ENCODE results near the gene NUP54. TPM values are rescaled to one million over a fixed set of nuclear protein-coding genes. Genes with fewer than 3 reads are reported as not detected.

Gene NUP54
- total RNA-seq, 1 experiment from 2014 or later = 84.5 TPM

GRCh38 chr4:76148142-76148865 lies at the start of gene NUP54 (continued):
- TF ChIP-seq JAZF1 (CRISPR knock-in tag; IDR thresholded peaks at IDR 0.05) (no peak), ZNF532 (CRISPR knock-in tag; IDR thresholded peaks at IDR 0.05; ENCODE audit: borderline replicate concordance) (peak; percentile 74; the same call in 1 of the 2 replicates)

- no peak for TF ChIP-seq ZNF121 (CRISPR knock-in tag; IDR thresholded peaks at IDR 0.05)
- TF ChIP-seq ATF2 (CRISPR knock-in tag; IDR thresholded peaks at IDR 0.05; ENCODE audit: borderline replicate concordance, low read depth) = no peak
- TF ChIP-seq AR (CRISPR knock-in tag; IDR thresholded peaks at IDR 0.05) = no peak
- TF ChIP-seq ZMAT4 (CRISPR knock-in tag; IDR thresholded peaks at IDR 0.05) = no peak
- TF ChIP-seq USF2 (CRISPR knock-in tag; IDR thresholded peaks at IDR 0.05) = no peak
- TF ChIP-seq FOXJ3 (CRISPR knock-in tag; IDR thresholded peaks at IDR 0.05; ENCODE audit: borderline replicate concordance) = no peak
- TF ChIP-seq USF1 (CRISPR knock-in tag; IDR thresholded peaks at IDR 0.05) = no peak
- no peak for TF ChIP-seq NR3C1 (CRISPR knock-in tag; conservative IDR thresholded peaks at IDR 0.05; ENCODE audit: low read depth)
- TF ChIP-seq JAZF1 (CRISPR knock-in tag; IDR thresholded peaks at IDR 0.05) = no peak
- no peak for TF ChIP-seq RELA (CRISPR knock-in tag; IDR thresholded peaks at IDR 0.05; ENCODE audit: borderline replicate concordance)
- TF ChIP-seq NFE2L1 (CRISPR knock-in tag; IDR thresholded peaks at IDR 0.05) = no peak
- TF ChIP-seq ATF6 (CRISPR knock-in tag; IDR thresholded peaks at IDR 0.05) = no peak
- TF ChIP-seq TP53 (CRISPR knock-in tag; IDR thresholded peaks at IDR 0.05) = no peak
- TF ChIP-seq ZNF423 (CRISPR knock-in tag; IDR thresholded peaks at IDR 0.05) = no peak
- TF ChIP-seq ZNF512 (CRISPR knock-in tag; IDR thresholded peaks at IDR 0.05; ENCODE audit: borderline replicate concordance) = no peak
- no peak for TF ChIP-seq FOXP1 (CRISPR knock-in tag; IDR thresholded peaks at IDR 0.05; ENCODE audit: borderline replicate concordance)
- no peak for TF ChIP-seq NR1H2 (CRISPR knock-in tag; IDR thresholded peaks at IDR 0.05)
- no peak for TF ChIP-seq GTF2I (CRISPR knock-in tag; conservative IDR thresholded peaks at IDR 0.05)
- H3K9me3 Mint-ChIP-seq = peaks cover 25% of the 10 kb centered on the region
- ChIA-PET POLR2A (no interaction called here), CTCF (no interaction called here)
- ATAC-seq = no peak
- no peak overlapping the region for H3K4me3 Mint-ChIP-seq
- H3K36me3 Mint-ChIP-seq = peaks cover 29% of the 10 kb centered on the region
- H3K4me1 Mint-ChIP-seq = peaks cover 23% of the 10 kb centered on the region
- H3K27ac Mint-ChIP-seq = no peak overlapping the region
- no peak for DNase-seq (ENCODE audit: low spot score)
- peaks cover 3% of the 10 kb centered on the region; the same call in 1 of the 2 replicates for H3K27me3 Mint-ChIP-seq (ENCODE audit: low read depth)
Measured at GRCh38 chr4:76197031-76197743, 49.0 kb upstream of the NUP54 start.

Data from WTC11 (cell line).